HG03520 (cell line): ENCODE measurements around the gene CDCA7L.
"Not testable (repeated sequence)": the region's sequence is repeated elsewhere in the genome, so short reads cannot be mapped to it uniquely, and the experiment has no call there.

Experiments
- ATAC-seq: cut with Tn5 transposase; IDR thresholded peaks from one replicate; pipeline ENCODE4 v1.9.1; 2021; ENCODE audit warnings: mild to moderate bottlenecking, moderate library complexity; ENCODE audit not compliant: unreplicated experiment

CDCA7L gene

GRCh38 chr7:21944616-21945453, 864 bp downstream of the CDCA7L start:
- no peak for ATAC-seq

GRCh38 chr7:21943436-21943835, 2.3 kb downstream of the CDCA7L start:
- ATAC-seq = no peak

GRCh38 chr7:21942955-21943354, 2.7 kb downstream of the CDCA7L start:
- no peak for ATAC-seq

- ATAC-seq = no peak
Measured at GRCh38 chr7:21941611-21942141, 4.0 kb downstream of the CDCA7L start.

- no peak for ATAC-seq
Measured at GRCh38 chr7:21939858-21940372, 5.8 kb downstream of the CDCA7L start.

- ATAC-seq = peak; percentile 79
Measured at GRCh38 chr7:21939136-21939857, 6.4 kb downstream of the CDCA7L start.

- ATAC-seq = no peak
Measured at GRCh38 chr7:21938463-21938862, 7.2 kb downstream of the CDCA7L start.

- ATAC-seq = no peak
Measured at GRCh38 chr7:21934808-21935207, 10.9 kb downstream of the CDCA7L start.

- not testable (repeated sequence) for ATAC-seq
Measured at GRCh38 chr7:21933293-21933692, 12.4 kb downstream of the CDCA7L start.

- ATAC-seq = no peak
Measured at GRCh38 chr7:21927693-21928092, 18.0 kb downstream of the CDCA7L start.

- ATAC-seq = no peak
Measured at GRCh38 chr7:21926448-21926847, 19.3 kb downstream of the CDCA7L start.

GRCh38 chr7:21923658-21924057, 22.0 kb downstream of the CDCA7L start:
- no peak for ATAC-seq

GRCh38 chr7:21922605-21923004, 23.1 kb downstream of the CDCA7L start:
- ATAC-seq = no peak

GRCh38 chr7:21920936-21921335, 24.8 kb downstream of the CDCA7L start:
- no peak for ATAC-seq

- ATAC-seq = no peak
Measured at GRCh38 chr7:21918216-21918615, 27.5 kb downstream of the CDCA7L start.

GRCh38 chr7:21916629-21917028, 29.1 kb downstream of the CDCA7L start:
- ATAC-seq = no peak

GRCh38 chr7:21916176-21916575, 29.5 kb downstream of the CDCA7L start:
- no peak for ATAC-seq

GRCh38 chr7:21915140-21915539, 30.6 kb downstream of the CDCA7L start:
- no peak for ATAC-seq

GRCh38 chr7:21914671-21915070, 31.0 kb downstream of the CDCA7L start:
- no peak for ATAC-seq

- ATAC-seq = no peak
Measured at GRCh38 chr7:21912931-21913780, 32.5 kb downstream of the CDCA7L start.

- no peak for ATAC-seq
Measured at GRCh38 chr7:21912305-21912704, 33.4 kb downstream of the CDCA7L start.
